Astrocyte (in vitro differentiated cells and primary cell): ENCODE results near the gene NUP205. TPM values are rescaled to one million over a fixed set of nuclear protein-coding genes. Genes with fewer than 3 reads are reported as not detected.

ENCODE experiments used
- DNase-seq: peaks from one replicate; pipeline ENCODE4 v3.0.0-alpha.2; 2010; ENCODE audit warnings: low read depth
- FAIRE-seq: peaks from 2 replicates; lab custom pipeline; 2011; peaks lifted over from hg19 to GRCh38; lab: Jason Lieb, UNC
- H2AFZ ChIP-seq: 2 replicates; pipeline ENCODE4 v1.6.0; 2012; ENCODE audit warnings: low read depth, low read length, inconsistent platforms
- H3K27ac ChIP-seq: 2 replicates; pipeline ENCODE4 v1.5.1; 2011; ENCODE audit warnings: low read depth, low read length, inconsistent platforms
- H3K27me3 ChIP-seq: 2 replicates; pipeline ENCODE4 v1.6.0; 2011; ENCODE audit warnings: low read length, inconsistent platforms; ENCODE audit not compliant: insufficient read depth
- H3K36me3 ChIP-seq: 2 replicates; pipeline ENCODE4 v1.5.1; 2011; ENCODE audit warnings: low read length, inconsistent platforms; ENCODE audit not compliant: insufficient read depth
- H3K4me1 ChIP-seq: 2 replicates; pipeline ENCODE4 v1.5.1; 2011; ENCODE audit warnings: low read length, inconsistent platforms; ENCODE audit not compliant: insufficient read depth
- H3K4me2 ChIP-seq: 2 replicates; pipeline ENCODE4 v1.6.0; 2012; ENCODE audit warnings: low read length, inconsistent platforms
- H3K4me3 ChIP-seq: 2 replicates; pipeline ENCODE4 v1.5.1; 2011; ENCODE audit warnings: low read depth, mild to moderate bottlenecking, low read length, inconsistent platforms; ENCODE audit not compliant: insufficient read depth
- H3K79me2 ChIP-seq: 2 replicates; pipeline ENCODE4 v1.6.0; 2012; ENCODE audit warnings: mild to moderate bottlenecking, low read length, inconsistent platforms; ENCODE audit not compliant: insufficient read depth
- H3K9ac ChIP-seq: 2 replicates; pipeline ENCODE4 v1.6.0; 2012; ENCODE audit warnings: mild to moderate bottlenecking, low read length, inconsistent platforms
- H3K9me3 ChIP-seq: 2 replicates; pipeline ENCODE4 v1.5.1; 2012; ENCODE audit warnings: low read depth, mild to moderate bottlenecking, low read length, inconsistent platforms; ENCODE audit not compliant: insufficient read depth
- H4K20me1 ChIP-seq: 2 replicates; pipeline ENCODE4 v1.6.0; 2012; ENCODE audit warnings: low read length, inconsistent platforms; ENCODE audit not compliant: insufficient read depth
- H3K27ac Mint-ChIP-seq: one replicate; pipeline ENCODE4 v1.8.0; 2021; ENCODE audit warnings: mild to moderate bottlenecking, mixed read lengths; ENCODE audit not compliant: unreplicated experiment
- H3K27me3 Mint-ChIP-seq: one replicate; pipeline ENCODE4 v1.8.0; 2021; ENCODE audit warnings: low read depth, mixed read lengths; ENCODE audit not compliant: unreplicated experiment
- H3K36me3 Mint-ChIP-seq: one replicate; pipeline ENCODE4 v1.8.0; 2021; ENCODE audit warnings: low read depth, mixed read lengths; ENCODE audit not compliant: unreplicated experiment
- H3K4me1 Mint-ChIP-seq: one replicate; pipeline ENCODE4 v1.8.0; 2021; ENCODE audit warnings: low read depth, mixed read lengths; ENCODE audit not compliant: unreplicated experiment
- H3K4me3 Mint-ChIP-seq: one replicate; pipeline ENCODE4 v1.8.0; 2021; ENCODE audit warnings: mild to moderate bottlenecking, moderate library complexity, mixed read lengths; ENCODE audit not compliant: unreplicated experiment
- H3K9me3 Mint-ChIP-seq: one replicate; pipeline ENCODE4 v1.8.0; 2021; ENCODE audit warnings: mild to moderate bottlenecking, mixed read lengths; ENCODE audit not compliant: unreplicated experiment
- EZH2 ChIP-seq: IDR thresholded peaks from 2 replicates; pipeline ENCODE4 v1.6.1; 2012; ENCODE audit warnings: mild to moderate bottlenecking, low read length, inconsistent platforms; ENCODE audit not compliant: insufficient read depth
- total RNA-seq: library from RNA; stranded (reverse); gene quantifications from 2 replicates; pipeline ENCODE4 v1.2.1, GENCODE V29; 2021
- TF ChIP-seq, protein P1 (sequence below): IDR thresholded peaks from 2 replicates; pipeline ENCODE4 v1.5.1; 2011; ENCODE audit warnings: low read depth, mild to moderate bottlenecking, inconsistent platforms, low read length, moderate library complexity; ENCODE audit not compliant: insufficient read depth

The NUP205 gene
- total RNA-seq, 1 donor from 2014 or later, result 50.5 TPM

DNA sequence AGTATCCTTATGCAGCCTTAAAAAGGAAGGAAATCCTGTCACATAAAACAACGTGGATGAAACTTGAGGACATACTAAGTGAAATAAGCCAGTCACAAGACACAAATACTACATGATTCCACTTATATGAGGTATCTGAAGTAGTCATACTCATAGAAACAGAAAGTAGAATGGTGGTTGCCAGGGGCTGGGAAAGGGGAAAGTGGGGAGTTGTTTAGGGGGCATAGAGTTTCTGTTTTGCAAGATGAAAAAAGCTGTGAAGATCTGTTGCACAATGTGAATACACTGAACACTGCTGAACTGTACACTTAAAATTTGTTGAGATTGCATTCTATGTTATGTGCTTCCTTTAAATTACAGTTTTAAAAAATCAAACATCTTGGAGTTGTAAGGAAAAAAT lies 2.9 kb downstream of the NUP205 start:
- no peak for DNase-seq
- no peak overlapping the region for H3K4me3 Mint-ChIP-seq
- peaks cover 77% of the 10 kb centered on the region for H3K79me2 ChIP-seq

DNA sequence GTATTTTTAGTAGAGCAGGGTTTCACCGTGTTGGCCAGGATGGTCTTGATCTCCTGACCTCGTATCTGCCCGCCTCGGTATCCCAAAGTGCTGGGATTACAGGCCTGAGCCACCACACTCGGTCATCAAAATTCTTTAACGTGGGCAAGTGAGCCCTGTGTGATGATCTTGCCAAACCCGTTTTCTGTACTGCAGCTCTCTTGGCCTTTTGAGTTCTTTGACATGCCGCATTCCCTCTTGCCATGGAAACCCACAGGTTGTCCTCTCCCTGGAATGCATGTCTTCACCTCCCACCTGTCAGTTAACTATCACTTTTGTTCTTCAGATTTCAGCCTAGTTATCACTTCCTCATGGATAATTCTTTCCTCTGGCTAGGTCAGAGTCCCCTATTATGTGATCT lies 5.0 kb downstream of the NUP205 start:
- FAIRE-seq, result no peak

More for the DNA sequence above, 2.9 kb downstream of the NUP205 start:
- Mint-ChIP-seq H3K27ac (no peak overlapping the region), H3K36me3 (peaks cover 4% of the 10 kb centered on the region), H3K27me3 (no peaks in the 10 kb centered on the region), H3K4me1 (peaks cover 2% of the 10 kb centered on the region), H3K9me3 (no peaks in the 10 kb centered on the region)
- TF ChIP-seq EZH2, result no peak
- TF ChIP-seq, protein P1, sequence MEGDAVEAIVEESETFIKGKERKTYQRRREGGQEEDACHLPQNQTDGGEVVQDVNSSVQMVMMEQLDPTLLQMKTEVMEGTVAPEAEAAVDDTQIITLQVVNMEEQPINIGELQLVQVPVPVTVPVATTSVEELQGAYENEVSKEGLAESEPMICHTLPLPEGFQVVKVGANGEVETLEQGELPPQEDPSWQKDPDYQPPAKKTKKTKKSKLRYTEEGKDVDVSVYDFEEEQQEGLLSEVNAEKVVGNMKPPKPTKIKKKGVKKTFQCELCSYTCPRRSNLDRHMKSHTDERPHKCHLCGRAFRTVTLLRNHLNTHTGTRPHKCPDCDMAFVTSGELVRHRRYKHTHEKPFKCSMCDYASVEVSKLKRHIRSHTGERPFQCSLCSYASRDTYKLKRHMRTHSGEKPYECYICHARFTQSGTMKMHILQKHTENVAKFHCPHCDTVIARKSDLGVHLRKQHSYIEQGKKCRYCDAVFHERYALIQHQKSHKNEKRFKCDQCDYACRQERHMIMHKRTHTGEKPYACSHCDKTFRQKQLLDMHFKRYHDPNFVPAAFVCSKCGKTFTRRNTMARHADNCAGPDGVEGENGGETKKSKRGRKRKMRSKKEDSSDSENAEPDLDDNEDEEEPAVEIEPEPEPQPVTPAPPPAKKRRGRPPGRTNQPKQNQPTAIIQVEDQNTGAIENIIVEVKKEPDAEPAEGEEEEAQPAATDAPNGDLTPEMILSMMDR, result no peak
- H3K4me3 ChIP-seq, result no peak overlapping the region
- H2AFZ ChIP-seq, result no peak overlapping the region
- peaks cover 19% of the 10 kb centered on the region for H4K20me1 ChIP-seq
- H3K4me1 ChIP-seq, result no peaks in the 10 kb centered on the region
- no peaks in the 10 kb centered on the region for H3K27me3 ChIP-seq
- no peaks in the 10 kb centered on the region for H3K36me3 ChIP-seq
- no peaks in the 10 kb centered on the region for H3K9me3 ChIP-seq
- no peak overlapping the region for H3K27ac ChIP-seq
- H3K9ac ChIP-seq, result no peak overlapping the region
- no peak for FAIRE-seq
- H3K4me2 ChIP-seq, result no peak overlapping the region

DNA sequence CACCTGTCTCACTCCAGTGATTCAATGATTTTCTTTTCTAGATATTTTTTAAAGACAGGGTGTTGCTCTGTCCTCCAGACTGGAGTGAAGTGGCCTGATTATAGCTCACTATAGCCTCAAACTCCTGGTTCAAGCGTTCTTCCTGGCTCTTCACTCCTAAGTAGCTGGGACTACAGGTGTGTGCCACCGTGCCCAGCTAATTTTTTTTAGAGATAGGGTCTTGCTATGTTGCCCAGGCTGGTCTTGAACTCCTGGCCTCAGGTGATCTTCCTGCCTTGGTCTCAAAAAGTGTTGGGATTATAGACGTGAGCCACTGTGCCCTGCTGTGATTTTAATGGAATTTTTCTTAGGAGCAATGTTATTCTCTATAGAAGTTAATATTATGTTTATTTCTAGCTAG lies 14.1 kb downstream of the NUP205 start:
- Histone ChIP-seq H3K4me1 (no peaks in the 10 kb centered on the region), H3K79me2 (peaks cover 43% of the 10 kb centered on the region), H3K36me3 (peaks cover 23% of the 10 kb centered on the region), H3K27me3 (no peaks in the 10 kb centered on the region), H2AFZ (no peak overlapping the region), H3K4me2 (no peak overlapping the region), H3K4me3 (no peak overlapping the region), H3K9me3 (no peaks in the 10 kb centered on the region), H3K27ac (no peak overlapping the region), H4K20me1 (peaks cover 6% of the 10 kb centered on the region), H3K9ac (no peak overlapping the region)
- FAIRE-seq (no peak), DNase-seq (no peak)
- Mint-ChIP-seq H3K9me3 (no peaks in the 10 kb centered on the region), H3K27me3 (no peaks in the 10 kb centered on the region), H3K36me3 (peaks cover 6% of the 10 kb centered on the region), H3K4me3 (no peak overlapping the region), H3K27ac (no peak overlapping the region), H3K4me1 (no peaks in the 10 kb centered on the region)
- TF ChIP-seq, protein P1, result no peak
- no peak for TF ChIP-seq EZH2

More for the DNA sequence above, 5.0 kb downstream of the NUP205 start:
- Histone ChIP-seq H4K20me1 (peaks cover 24% of the 10 kb centered on the region), H3K4me2 (no peak overlapping the region), H3K9me3 (no peaks in the 10 kb centered on the region), H3K79me2 (peaks cover 96% of the 10 kb centered on the region), H2AFZ (no peak overlapping the region), H3K4me1 (no peaks in the 10 kb centered on the region), H3K27me3 (no peaks in the 10 kb centered on the region), H3K27ac (no peak overlapping the region), H3K4me3 (no peak overlapping the region), H3K36me3 (no peaks in the 10 kb centered on the region), H3K9ac (no peak overlapping the region)
- Mint-ChIP-seq H3K4me3 (no peak overlapping the region), H3K36me3 (peaks cover 4% of the 10 kb centered on the region), H3K27ac (no peak overlapping the region), H3K4me1 (peaks cover 2% of the 10 kb centered on the region), H3K9me3 (no peaks in the 10 kb centered on the region), H3K27me3 (no peaks in the 10 kb centered on the region)
- TF ChIP-seq, protein P1, result no peak
- TF ChIP-seq EZH2, result no peak
- DNase-seq, result no peak
